Activated CD4-positive, alpha-beta T cell treated with anti-CD3 and anti-CD28 coated beads, Interleukin-10, Interleukin-2, amounts not matched to agents 100 ng/mL and 50 ng/mL, durations not matched to agents 16 hours and 8 hours (primary cell): ENCODE results near the gene FAM174B.

Source experiments
- DNase-seq: peaks from one replicate; pipeline ENCODE4 v3.0.0-alpha.2; 2020

The FAM174B gene

DNA sequence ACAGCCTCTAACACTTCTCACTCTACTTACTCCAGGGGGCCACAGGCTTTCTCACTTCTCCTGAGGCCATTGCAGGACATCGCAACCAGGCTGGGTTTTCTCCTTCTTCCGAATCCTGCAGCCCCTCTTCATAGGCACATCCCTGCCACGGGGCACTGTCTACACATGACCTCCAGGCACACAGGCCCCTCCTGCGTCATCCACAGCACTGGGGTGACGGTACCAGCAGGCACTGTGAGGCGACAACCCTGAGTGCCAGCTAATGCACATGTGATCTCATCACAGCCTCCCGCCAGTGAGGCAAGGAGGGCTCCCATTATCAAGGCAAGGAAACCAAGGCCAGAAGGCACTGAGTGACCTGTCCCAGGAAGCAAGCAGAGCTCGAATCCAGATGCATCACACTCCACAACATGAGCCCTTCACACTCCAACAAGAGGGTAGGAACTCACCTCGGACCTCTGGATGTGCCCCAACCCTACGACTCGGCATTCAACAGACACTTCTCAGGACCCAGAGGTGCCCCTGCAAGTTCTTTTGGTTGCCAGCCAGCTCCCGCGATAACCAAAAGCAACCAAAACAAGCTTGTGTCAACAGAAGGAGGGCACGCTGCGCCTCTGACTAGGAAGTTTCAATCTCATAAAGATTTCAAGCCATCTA, 16.7 kb downstream of the FAM174B start:
- no peak for DNase-seq

DNA sequence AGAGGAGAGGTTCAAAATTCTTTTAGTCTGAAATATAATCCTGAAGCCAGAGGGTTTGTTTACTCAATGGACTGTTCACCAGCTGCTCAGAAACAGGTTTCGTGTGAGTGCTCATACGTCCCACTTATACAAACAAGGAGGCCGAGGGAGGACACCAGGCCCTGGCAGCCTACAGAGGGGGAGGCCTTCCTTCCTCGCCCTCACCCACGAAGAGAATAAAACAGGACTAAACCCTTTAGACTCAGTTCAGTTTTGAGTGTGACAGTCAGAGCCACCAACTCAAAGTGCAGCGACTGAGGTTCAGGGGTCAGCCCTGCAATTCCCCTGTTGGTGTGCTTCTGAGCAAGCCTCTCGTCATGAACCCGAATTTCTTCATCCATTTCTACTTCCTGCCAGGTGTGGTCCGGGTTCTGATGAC, 17.3 kb downstream of the FAM174B start:
- DNase-seq, result no peak

GRCh38 chr15:92637626-92638025, 17.9 kb downstream of the FAM174B start:
- DNase-seq, result no peak

- DNase-seq, result no peak
Observed at GRCh38 chr15:92636908-92637481, 18.6 kb downstream of the FAM174B start.

- DNase-seq, result no peak
Observed at GRCh38 chr15:92636401-92636907, 19.1 kb downstream of the FAM174B start.

DNA sequence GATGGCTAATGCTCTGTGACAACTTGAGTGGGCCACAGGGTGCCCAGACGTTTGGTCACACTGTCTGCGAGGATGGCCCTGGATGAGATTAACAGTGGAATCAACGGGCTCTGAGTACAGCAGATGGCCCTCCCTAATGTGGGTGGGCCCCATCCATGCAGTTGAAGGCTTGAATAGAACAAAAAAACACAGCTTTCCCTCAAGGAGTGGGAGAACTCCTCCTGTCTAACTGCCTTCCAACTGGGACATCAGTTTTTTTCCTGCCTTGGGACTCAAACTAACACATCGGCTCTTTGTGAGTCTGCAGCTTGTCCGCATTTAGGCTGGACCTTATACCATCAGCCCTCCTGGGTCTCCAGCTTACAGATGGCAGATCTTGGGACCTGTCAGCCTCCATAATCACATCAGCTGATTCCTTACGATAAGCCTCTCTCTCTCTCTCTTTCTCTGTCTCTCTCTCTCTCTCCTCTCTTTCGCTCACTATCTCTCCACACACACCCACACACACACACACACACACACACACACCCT, 20.8 kb downstream of the FAM174B start:
- no peak for DNase-seq

- no peak for DNase-seq
Observed at GRCh38 chr15:92634060-92634459, 21.5 kb downstream of the FAM174B start.

DNA sequence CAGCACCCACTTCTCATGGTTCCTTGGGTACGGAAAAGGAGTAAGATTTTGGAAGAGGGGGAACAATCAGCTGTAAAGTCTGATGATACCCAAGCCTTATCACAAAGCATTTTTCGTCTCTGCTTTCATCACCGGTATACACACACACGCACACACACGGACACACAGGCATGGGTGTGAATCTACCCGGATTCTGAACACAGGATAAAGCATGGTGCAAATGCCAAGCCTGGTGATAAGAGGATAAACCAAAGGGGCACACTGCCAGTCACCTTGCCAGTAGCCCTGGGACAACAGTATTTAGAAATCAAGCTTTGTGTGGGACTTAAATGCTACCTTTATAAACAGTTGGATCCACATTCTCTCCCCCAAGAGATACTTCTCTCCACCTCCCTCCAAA, 22.2 kb downstream of the FAM174B start:
- DNase-seq, result no peak

DNA sequence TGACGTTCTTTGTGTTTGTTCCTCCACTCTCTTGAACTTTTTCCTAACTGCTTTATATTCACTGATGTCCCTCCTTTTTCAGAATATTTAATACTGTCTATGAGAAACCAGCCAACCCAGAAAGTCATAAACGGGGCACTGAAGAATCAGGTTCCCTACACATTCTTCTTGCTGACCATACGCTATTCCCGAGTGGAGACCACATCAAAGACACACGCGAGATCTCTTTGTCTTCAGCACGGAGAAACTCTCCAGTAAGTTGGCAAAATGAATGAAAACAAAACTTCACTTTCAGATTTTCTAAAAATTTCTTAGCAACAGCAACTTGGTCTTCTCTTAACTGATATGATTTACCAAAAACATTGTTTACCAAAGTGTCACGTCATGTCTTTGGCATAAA, 22.6 kb downstream of the FAM174B start:
- no peak for DNase-seq

DNA sequence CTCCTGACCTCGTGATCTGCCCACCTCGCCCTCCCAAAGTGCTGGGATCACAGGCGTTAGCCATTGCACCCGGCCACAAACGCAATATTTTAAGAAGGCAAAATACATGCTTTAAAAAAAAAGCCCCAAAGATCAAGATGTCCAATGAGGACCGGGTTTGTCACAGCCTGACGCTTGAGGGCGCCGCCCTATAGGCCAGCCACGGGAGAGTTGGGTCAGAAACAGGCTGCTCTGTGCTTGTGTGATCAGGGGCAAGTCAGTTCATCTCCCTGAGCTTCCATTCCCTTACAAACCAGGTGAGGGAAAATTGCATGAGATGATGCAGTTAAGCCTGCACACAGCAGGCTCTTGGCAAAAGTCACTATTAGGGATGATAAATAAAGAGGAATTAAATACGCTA, 23.9 kb downstream of the FAM174B start:
- DNase-seq, result peak; percentile 21

- DNase-seq, result peak; percentile 8
Observed at GRCh38 chr15:92629975-92630626, 25.5 kb downstream of the FAM174B start.

DNA sequence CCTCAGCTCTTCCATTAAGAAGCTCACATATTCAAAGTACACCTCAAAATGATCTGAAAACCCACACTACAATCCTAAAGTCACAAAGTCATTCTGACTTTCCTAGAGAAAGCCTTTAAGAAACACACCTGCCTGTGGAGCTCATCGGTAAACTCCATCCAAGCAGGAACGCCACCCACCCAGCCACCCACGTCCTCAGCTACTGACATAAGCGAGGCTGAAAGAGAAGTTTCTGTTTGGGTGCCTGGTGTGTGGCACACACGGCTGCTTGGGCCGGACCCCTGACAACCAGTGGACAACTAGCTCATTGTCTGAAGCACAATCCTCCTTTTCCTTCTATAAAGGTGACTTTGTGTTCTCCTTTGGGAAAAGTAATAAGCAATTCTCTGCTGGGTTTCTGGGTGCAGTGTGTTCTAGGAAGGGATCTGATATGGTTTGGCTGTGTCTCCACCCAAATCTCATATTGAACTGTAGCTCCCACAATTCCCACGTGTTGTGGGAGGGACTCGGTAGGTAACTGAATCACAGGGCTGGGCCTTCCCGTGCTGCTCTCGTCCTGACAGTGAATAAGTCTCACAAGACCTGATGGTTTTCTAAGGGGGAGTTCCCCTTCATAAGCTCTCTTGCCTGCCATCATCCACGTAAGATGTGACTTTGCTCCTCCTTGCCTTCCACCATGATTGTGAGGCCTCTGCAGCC, 26.1 kb downstream of the FAM174B start:
- DNase-seq, result peak; percentile 31

DNA sequence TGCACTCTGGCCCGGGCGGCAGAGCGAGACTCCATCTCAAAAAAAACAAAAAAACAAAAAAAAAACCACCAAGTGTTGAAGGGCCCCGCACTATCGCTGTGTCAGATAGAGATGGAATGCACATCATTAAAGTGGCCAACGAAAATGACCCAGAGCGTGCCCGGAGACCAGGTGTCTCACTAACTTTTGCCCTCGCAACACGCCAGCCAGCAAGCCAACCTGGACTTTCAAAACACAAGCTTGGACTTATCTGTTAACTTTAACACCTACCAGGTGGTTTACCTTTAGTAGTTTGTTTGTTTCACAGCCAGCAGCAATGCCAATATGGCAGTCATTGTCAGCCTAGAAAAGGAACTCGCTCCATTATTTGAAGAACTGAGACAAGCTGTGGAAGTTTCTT, 28.6 kb downstream of the FAM174B start:
- DNase-seq, result no peak

- peak; percentile 90 for DNase-seq
Observed at GRCh38 chr15:92625251-92625980, 30.2 kb downstream of the FAM174B start.

- no peak for DNase-seq
Observed at GRCh38 chr15:92624401-92624991, 31.1 kb downstream of the FAM174B start.

DNA sequence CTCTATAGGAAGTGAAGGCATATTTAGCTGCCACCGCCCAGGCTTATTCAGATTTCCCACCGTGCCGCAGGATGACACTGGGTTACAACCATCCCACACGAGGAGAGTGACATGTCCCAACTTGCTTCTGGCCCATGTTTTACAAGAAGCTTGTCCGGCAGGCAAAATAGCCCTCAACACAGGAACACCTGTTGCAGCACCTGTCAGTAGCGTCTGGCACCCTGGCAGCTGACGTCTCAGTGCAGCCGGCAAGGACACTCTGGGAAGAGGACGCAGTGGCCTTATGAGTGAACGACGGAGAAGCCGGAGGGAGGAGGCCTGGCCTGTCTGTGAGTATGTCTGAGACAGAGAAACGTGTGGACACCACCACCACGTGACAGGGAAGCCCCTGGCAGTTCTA, 32.1 kb downstream of the FAM174B start:
- DNase-seq, result no peak

DNA sequence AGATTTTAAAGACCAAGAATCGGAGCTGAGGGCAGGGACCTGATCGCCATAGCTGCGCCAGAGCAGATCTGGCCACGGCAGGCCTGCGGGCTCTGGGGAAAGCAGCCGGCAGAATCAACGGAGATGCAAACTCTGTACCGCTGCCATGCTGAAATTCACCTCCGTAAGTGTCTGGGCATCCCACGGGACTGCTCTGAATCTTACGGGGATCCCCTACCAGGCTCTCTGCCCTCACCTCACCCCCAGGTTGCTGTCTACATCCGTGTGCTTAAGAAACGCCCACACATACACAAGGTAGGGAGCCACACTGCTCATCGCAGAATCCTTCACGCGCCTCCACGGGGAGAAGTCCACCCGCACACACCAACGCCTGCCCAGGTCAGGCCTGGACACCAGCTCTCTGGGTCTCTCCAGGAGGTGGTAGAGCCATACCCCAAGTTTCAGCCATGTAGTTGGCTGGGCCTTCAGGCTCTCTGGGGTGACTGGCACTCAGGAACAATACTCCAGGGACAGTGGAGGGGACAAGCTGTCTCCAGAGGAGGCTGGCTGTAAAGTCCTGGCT, 33.5 kb downstream of the FAM174B start:
- DNase-seq, result no peak

GRCh38 chr15:92620991-92621390, 34.6 kb downstream of the FAM174B start:
- no peak for DNase-seq

DNA sequence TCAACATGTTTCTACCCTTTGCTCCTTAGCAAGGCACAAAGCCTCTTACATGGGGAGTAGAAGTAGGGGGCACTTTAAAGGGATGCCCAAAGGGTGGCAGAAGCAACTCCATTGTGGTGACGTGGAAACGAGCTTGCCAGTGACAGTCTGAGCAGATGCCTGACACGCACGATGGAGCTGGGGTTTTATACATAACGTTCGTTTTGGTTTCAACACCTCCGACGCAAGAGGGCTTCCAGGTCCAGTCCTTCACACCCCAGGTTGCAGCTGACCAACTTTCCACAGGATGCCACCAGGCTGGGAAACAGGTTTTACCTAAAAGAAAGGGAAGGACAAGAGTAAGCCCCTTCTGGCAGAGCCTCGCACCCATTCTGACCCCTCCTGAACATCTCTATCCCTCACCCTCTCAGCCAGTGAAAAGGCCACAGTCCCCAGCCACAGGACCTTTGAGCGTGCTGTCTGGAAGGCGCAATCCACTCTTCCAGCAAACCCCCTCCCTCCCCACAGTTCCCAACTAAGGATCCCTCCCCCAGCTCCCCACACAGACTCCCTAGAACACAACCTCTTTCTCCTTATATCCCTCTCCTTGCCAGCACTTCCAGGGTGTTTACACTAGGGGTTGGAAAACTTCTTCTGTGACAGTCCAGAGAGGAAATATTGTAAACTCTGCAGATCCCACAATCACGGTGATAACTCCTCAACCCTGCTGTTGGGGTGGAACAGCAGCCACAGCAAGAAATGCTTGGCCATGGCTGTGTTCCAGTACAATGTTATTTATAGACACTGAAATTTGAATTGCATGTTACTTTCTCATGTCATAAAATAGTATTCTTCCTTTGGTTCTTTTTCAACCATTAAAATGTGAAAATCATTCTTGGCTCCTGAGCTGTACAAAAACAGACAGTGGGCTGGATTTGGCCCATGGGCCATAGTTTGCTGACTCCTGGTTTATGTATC, 36.2 kb downstream of the FAM174B start:
- DNase-seq, result no peak
